Hematopoietic multipotent progenitor cell treated with erythropoietin and hydrocortisone succinate and interleukin-3 and kit ligand, for 4 days (in vitro differentiated cells): ENCODE results near the gene ZNF579.

Experiments used
- DNase-seq: peaks from one replicate; pipeline ENCODE4 v3.0.0-alpha.2; 2015

ZNF579 gene

GRCh38 chr19:55563261-55563690 is 17.4 kb downstream of the ZNF579 start:
- DNase-seq, result no peak

- no peak for DNase-seq
Measured at GRCh38 chr19:55559684-55560083, 21.0 kb downstream of the ZNF579 start.

GRCh38 chr19:55554741-55555152 is 25.9 kb downstream of the ZNF579 start:
- no peak for DNase-seq

- DNase-seq, result no peak
Measured at GRCh38 chr19:55554302-55554701, 26.3 kb downstream of the ZNF579 start.

GRCh38 chr19:55553217-55554182 is 27.1 kb downstream of the ZNF579 start:
- DNase-seq, result no peak

GRCh38 chr19:55552620-55553019 is 28.0 kb downstream of the ZNF579 start:
- no peak for DNase-seq

GRCh38 chr19:55552206-55552605 is 28.4 kb downstream of the ZNF579 start:
- DNase-seq, result no peak

- no peak for DNase-seq
Measured at GRCh38 chr19:55550321-55550650, 30.4 kb downstream of the ZNF579 start.

- DNase-seq, result no peak
Measured at GRCh38 chr19:55549500-55550320, 30.9 kb downstream of the ZNF579 start.

GRCh38 chr19:55546822-55547614 is 33.6 kb downstream of the ZNF579 start:
- peak; percentile 73 for DNase-seq

- no peak for DNase-seq
Measured at GRCh38 chr19:55546011-55546410, 34.6 kb downstream of the ZNF579 start.

GRCh38 chr19:55545443-55545842 is 35.2 kb downstream of the ZNF579 start, which contains the start of gene SBK3:
SBK3 (minus strand) TSS chr19:55545543; CDS start chr19:55545543, 0 bp downstream.
- DNase-seq, result no peak

- DNase-seq, result no peak
Measured at GRCh38 chr19:55544776-55545439, 35.7 kb downstream of the ZNF579 start.

GRCh38 chr19:55544014-55544413 is 36.6 kb downstream of the ZNF579 start:
- DNase-seq, result no peak

GRCh38 chr19:55543567-55543966 is 37.1 kb downstream of the ZNF579 start:
- no peak for DNase-seq

GRCh38 chr19:55542292-55542855 is 38.3 kb downstream of the ZNF579 start:
- no peak for DNase-seq

- DNase-seq, result no peak
Measured at GRCh38 chr19:55541091-55541490, 39.6 kb downstream of the ZNF579 start.

- no peak for DNase-seq
Measured at GRCh38 chr19:55540619-55541018, 40.0 kb downstream of the ZNF579 start.

- no peak for DNase-seq
Measured at GRCh38 chr19:55539090-55539984, 41.3 kb downstream of the ZNF579 start.

GRCh38 chr19:55538132-55538531 is 42.5 kb downstream of the ZNF579 start:
- DNase-seq, result no peak

- no peak for DNase-seq
Measured at GRCh38 chr19:55537741-55538111, 42.9 kb downstream of the ZNF579 start.
